HEK293 (cell line): Measurements from ENCODE around the gene ISG20L2.

ENCODE experiments used
- CTCF ChIA-PET: fragments of 350-600 bp; formaldehyde crosslinking; extraction: SDS; loops from one replicate; lab custom pipeline; 2021; ENCODE audit warnings: antibody characterized with exemption; lab: Yijun Ruan, JAX
- POLR2A ChIA-PET: fragments of 300-600 bp; formaldehyde crosslinking; extraction: SDS; loops from one replicate; lab custom pipeline; 2020; ENCODE audit warnings: antibody characterized with exemption, inconsistent platforms; lab: Yijun Ruan, JAX
- H3K27ac ChIP-seq: fragments of 200-500 bp; sonication (Bioruptor generic); 2 replicates; pipeline ENCODE4 v1.5.1; 2014; ENCODE audit warnings: low read depth, low read length, control low read depth, inconsistent platforms; ENCODE audit errors: extremely low read depth
- H3K36me3 ChIP-seq, 2 experiments: fragments of 200-500 bp in 1 of 2; sonication (Bioruptor generic) in 1 of 2; 1 replicate in 1 of 2; 2 replicates in 1 of 2; pipeline ENCODE4 v1.5.1; 2014 to 2017; ENCODE audit warnings: inconsistent platforms in 2 of 2, low read length in 2 of 2; ENCODE audit not compliant: control insufficient read depth in 2 of 2, insufficient read depth in 1 of 2
- H3K4me1 ChIP-seq: fragments of 200-500 bp; sonication (Bioruptor generic); 2 replicates; pipeline ENCODE4 v1.5.1; 2014; ENCODE audit warnings: mild to moderate bottlenecking, low read length, inconsistent platforms; ENCODE audit not compliant: control insufficient read depth, insufficient read depth
- H3K4me3 ChIP-seq: 2 replicates; pipeline ENCODE4 v1.5.1; 2011; ENCODE audit warnings: low read depth, mild to moderate bottlenecking, control low read depth, low read length, moderate library complexity
- H3K9me3 ChIP-seq: fragments of 200-500 bp; sonication (Bioruptor generic); 2 replicates; pipeline ENCODE4 v1.5.1; 2014; ENCODE audit warnings: low read depth, low read length, inconsistent platforms; ENCODE audit not compliant: control insufficient read depth, insufficient read depth
- AEBP2 ChIP-seq: fragments of 450-650 bp; formaldehyde crosslinking; IDR thresholded peaks from 2 replicates; pipeline ENCODE4 v1.5.1; 2016; ENCODE audit warnings: missing biosample characterization, missing genetic modification characterization, borderline replicate concordance
- BCL11A ChIP-seq: fragments of 450-650 bp; formaldehyde crosslinking; IDR thresholded peaks from 2 replicates; pipeline ENCODE4 v1.5.1; 2016; ENCODE audit warnings: low read depth, missing biosample characterization, missing genetic modification characterization
- CTCF ChIP-seq: fragments of 450-650 bp; formaldehyde crosslinking; IDR thresholded peaks from 2 replicates; pipeline ENCODE4 v1.5.1; 2016; ENCODE audit warnings: missing biosample characterization, missing genetic modification characterization
- EGR2 ChIP-seq: fragments of 450-650 bp; formaldehyde crosslinking; IDR thresholded peaks from 2 replicates; pipeline ENCODE4 v1.5.1; 2016; ENCODE audit warnings: low read depth, missing biosample characterization, missing genetic modification characterization
- HIC1 ChIP-seq: fragments of 450-650 bp; formaldehyde crosslinking; IDR thresholded peaks from 2 replicates; pipeline ENCODE4 v1.5.1; 2016; ENCODE audit warnings: missing biosample characterization, missing genetic modification characterization
- HOXC10 ChIP-seq: sonication (generic); formaldehyde crosslinking; IDR thresholded peaks from 2 replicates; pipeline ENCODE4 v1.8.1; 2023; ENCODE audit warnings: mild to moderate bottlenecking, missing genetic modification reagents
- IKZF3 ChIP-seq: fragments of 450-650 bp; IDR thresholded peaks from 2 replicates; pipeline ENCODE4 v1.5.0; 2018; ENCODE audit warnings: missing biosample characterization, mild to moderate bottlenecking, missing genetic modification characterization, moderate library complexity
- ZBTB17 ChIP-seq: fragments of 450-650 bp; formaldehyde crosslinking; IDR thresholded peaks from 2 replicates; pipeline ENCODE4 v1.5.1; 2016; ENCODE audit warnings: missing biosample characterization, missing genetic modification characterization
- ZBTB21 ChIP-seq: fragments of 450-650 bp; formaldehyde crosslinking; IDR thresholded peaks from 2 replicates; pipeline ENCODE4 v1.5.1; 2017; ENCODE audit warnings: missing biosample characterization, missing genetic modification characterization
- ZBTB6 ChIP-seq: fragments of 450-650 bp; formaldehyde crosslinking; IDR thresholded peaks from 2 replicates; pipeline ENCODE4 v1.5.1; 2017; ENCODE audit warnings: missing biosample characterization, missing genetic modification characterization
- ZBTB8A ChIP-seq: fragments of 450-650 bp; formaldehyde crosslinking; IDR thresholded peaks from 2 replicates; pipeline ENCODE4 v1.5.1; 2016; ENCODE audit warnings: missing biosample characterization, missing genetic modification characterization
- ZEB2 ChIP-seq: fragments of 450-650 bp; formaldehyde crosslinking; IDR thresholded peaks from 2 replicates; pipeline ENCODE4 v1.5.1; 2016; ENCODE audit warnings: missing biosample characterization, missing genetic modification characterization
- ZIC2 ChIP-seq: fragments of 450-650 bp; formaldehyde crosslinking; IDR thresholded peaks from 2 replicates; pipeline ENCODE4 v1.5.1; 2016; ENCODE audit warnings: missing biosample characterization, missing genetic modification characterization
- ZNF2 ChIP-seq: fragments of 450-650 bp; formaldehyde crosslinking; IDR thresholded peaks from 2 replicates; pipeline ENCODE4 v1.5.1; 2016; ENCODE audit warnings: missing biosample characterization, missing genetic modification characterization
- ZNF324 ChIP-seq: fragments of 450-650 bp; formaldehyde crosslinking; IDR thresholded peaks from 2 replicates; pipeline ENCODE4 v1.5.1; 2016; ENCODE audit warnings: missing biosample characterization, missing genetic modification characterization
- ZNF335 ChIP-seq: fragments of 450-650 bp; formaldehyde crosslinking; conservative IDR thresholded peaks from 2 replicates; pipeline ENCODE4 v1.5.1; 2016; ENCODE audit warnings: missing biosample characterization, missing genetic modification characterization
- ZNF341 ChIP-seq: fragments of 450-650 bp; formaldehyde crosslinking; IDR thresholded peaks from 2 replicates; pipeline ENCODE4; 2016; ENCODE audit warnings: low read depth, missing biosample characterization, missing genetic modification characterization
- ZNF366 ChIP-seq: fragments of 450-650 bp; formaldehyde crosslinking; conservative IDR thresholded peaks from 2 replicates; pipeline ENCODE4 v1.5.1; 2016; ENCODE audit warnings: missing biosample characterization, missing genetic modification characterization
- ZNF433 ChIP-seq: fragments of 450-650 bp; formaldehyde crosslinking; IDR thresholded peaks from 2 replicates; pipeline ENCODE4 v1.5.1; 2016; ENCODE audit warnings: missing biosample characterization, missing genetic modification characterization, low read depth
- ZNF501 ChIP-seq: fragments of 450-650 bp; formaldehyde crosslinking; IDR thresholded peaks from 2 replicates; pipeline ENCODE4 v1.5.1; 2016; ENCODE audit warnings: missing biosample characterization, missing genetic modification characterization
- ZNF555 ChIP-seq: fragments of 450-650 bp; formaldehyde crosslinking; conservative IDR thresholded peaks from 2 replicates; pipeline ENCODE4 v1.5.1; 2017; ENCODE audit warnings: missing biosample characterization, mild to moderate bottlenecking, missing genetic modification characterization, inconsistent platforms
- ZNF558 ChIP-seq: fragments of 450-650 bp; formaldehyde crosslinking; IDR thresholded peaks from 2 replicates; pipeline ENCODE4 v1.5.1; 2016; ENCODE audit warnings: missing biosample characterization, missing genetic modification characterization
- ZNF600 ChIP-seq: fragments of 450-650 bp; formaldehyde crosslinking; IDR thresholded peaks from 2 replicates; pipeline ENCODE4 v1.5.1; 2016; ENCODE audit warnings: missing biosample characterization, missing genetic modification characterization
- ZNF654 ChIP-seq: fragments of 450-650 bp; formaldehyde crosslinking; IDR thresholded peaks from 2 replicates; pipeline ENCODE4 v1.5.1; 2016; ENCODE audit warnings: low read depth, missing biosample characterization, missing genetic modification characterization
- ZNF692 ChIP-seq: fragments of 450-650 bp; formaldehyde crosslinking; IDR thresholded peaks from 2 replicates; pipeline ENCODE4 v1.5.1; 2016; ENCODE audit warnings: missing biosample characterization, missing genetic modification characterization
- ZNF837 ChIP-seq: fragments of 450-650 bp; formaldehyde crosslinking; IDR thresholded peaks from 2 replicates; pipeline ENCODE4 v1.5.1; 2016; ENCODE audit warnings: missing biosample characterization, missing genetic modification characterization
- ZXDB ChIP-seq: fragments of 450-650 bp; formaldehyde crosslinking; IDR thresholded peaks from 2 replicates; pipeline ENCODE4 v1.5.1; 2016; ENCODE audit warnings: missing biosample characterization, missing genetic modification characterization
- TF ChIP-seq, protein P1 (sequence below): fragments of 450-650 bp; formaldehyde crosslinking; optimal IDR thresholded peaks from 2 replicates; pipeline ENCODE3; 2016; ENCODE audit warnings: missing biosample characterization, mild to moderate bottlenecking, missing genetic modification characterization

The ISG20L2 gene

GRCh38 chr1:156689035-156689952, 39.3 kb downstream of the ISG20L2 start:
- CTCF ChIA-PET = interaction anchor here (0.6 to 21.1 kb wide), 64 partner anchors 12 to 1591 kb away, joined by 3 to 579 read pairs (median 5); partner anchors contain the start of genes CRABP2, HAPLN2, HDGF and INSRR
- no peaks in the 10 kb centered on the region for H3K9me3 ChIP-seq
- peak overlapping the region; percentile 36 for H3K4me3 ChIP-seq
- no peaks in the 10 kb centered on the region for H3K36me3 ChIP-seq
- no peak overlapping the region for H3K27ac ChIP-seq
- H3K4me1 ChIP-seq = peaks cover 16% of the 10 kb centered on the region
- POLR2A ChIA-PET = interaction anchor here (0.6 to 3.9 kb wide), 15 partner anchors 13 to 239 kb away, joined by 3 to 44 read pairs (median 6); partner anchors contain the start of genes CRABP2, HDGF, ISG20L2 and METTL25B
- TF ChIP-seq ZIC2 (peak; percentile 66), AEBP2 (tag by site-specific recombination) (no peak), ZNF501 (tag by site-specific recombination) (peak; percentile 64), ZNF692 (tag by site-specific recombination) (peak; percentile 59; the same call in 1 of the 2 replicates), ZEB2 (tag by site-specific recombination) (peak; percentile 50; the same call in 1 of the 2 replicates), ZNF2 (tag by site-specific recombination) (peak; percentile 20; the same call in 1 of the 2 replicates), IKZF3 (tag by site-specific recombination) (peak; percentile 38), ZNF366 (no peak), ZBTB17 (tag by site-specific recombination) (peak; percentile 56), ZNF335 (tag by site-specific recombination) (peak; percentile 86), ZNF324 (peak; percentile 64), ZBTB8A (peak; percentile 18), ZNF555 (no peak), ZBTB6 (tag by site-specific recombination) (no peak), ZNF654 (peak; percentile 92), ZNF341 (peak; percentile 32), HOXC10 (CRISPR knock-in tag) (no peak), ZNF433 (tag by site-specific recombination) (no peak), ZBTB21 (tag by site-specific recombination) (no peak), BCL11A (tag by site-specific recombination) (peak; percentile 31; the same call in 1 of the 2 replicates), ZXDB (tag by site-specific recombination) (peak; percentile 45), ZNF558 (0 out of 2 replicates have a peak, but pooled peaks have one; percentile 44), ZNF837 (tag by site-specific recombination) (no peak), ZNF600 (tag by site-specific recombination) (peak; percentile 11; the same call in 1 of the 2 replicates), EGR2 (tag by site-specific recombination) (no peak), HIC1 (peak; percentile 69), CTCF (tag by site-specific recombination) (peak; percentile 94)
- TF ChIP-seq, protein P1, sequence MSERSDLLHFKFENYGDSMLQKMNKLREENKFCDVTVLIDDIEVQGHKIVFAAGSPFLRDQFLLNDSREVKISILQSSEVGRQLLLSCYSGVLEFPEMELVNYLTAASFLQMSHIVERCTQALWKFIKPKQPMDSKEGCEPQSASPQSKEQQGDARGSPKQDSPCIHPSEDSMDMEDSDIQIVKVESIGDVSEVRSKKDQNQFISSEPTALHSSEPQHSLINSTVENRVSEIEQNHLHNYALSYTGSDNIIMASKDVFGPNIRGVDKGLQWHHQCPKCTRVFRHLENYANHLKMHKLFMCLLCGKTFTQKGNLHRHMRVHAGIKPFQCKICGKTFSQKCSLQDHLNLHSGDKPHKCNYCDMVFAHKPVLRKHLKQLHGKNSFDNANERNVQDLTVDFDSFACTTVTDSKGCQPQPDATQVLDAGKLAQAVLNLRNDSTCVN = peak; percentile 9
